Spleen (tissue), 11 donors: Measurements from ENCODE around the gene MAPK6. TPM values are rescaled to one million over a fixed set of nuclear protein-coding genes. Genes with fewer than 3 reads are reported as not detected.
A peak's percentile ranks its signal among the peaks of the same experiment; 100 is the strongest.

Experiments
- DNase-seq: peaks from one replicate; pipeline ENCODE4 v3.0.0-alpha.2; 2020
- H3K27ac ChIP-seq, 8 donors: fragments of 200-600 bp; sonication (generic) in 7 of 8; 1 replicate in 4 of 8; 2 replicates in 4 of 8; pipeline versions ENCODE4 v1.5.0 to v1.8.0; 2016 to 2021; ENCODE audit warnings: inconsistent platforms in 4 of 8, mild to moderate bottlenecking in 4 of 8, moderate library complexity in 1 of 8
- H3K27me3 ChIP-seq, 7 donors: fragments of 200-600 bp; sonication (generic) in 6 of 7; replicated peaks in 1 of 7; 1 replicate in 4 of 7; 2 replicates in 3 of 7; pipeline versions ENCODE4 v1.5.0 to v1.8.0; 2016 to 2021; ENCODE audit warnings: inconsistent platforms in 3 of 7, mild to moderate bottlenecking in 1 of 7
- H3K36me3 ChIP-seq, 6 donors: fragments of 200-600 bp; sonication (generic) in 5 of 6; 1 replicate in 4 of 6; 2 replicates in 2 of 6; pipeline versions ENCODE4 v1.5.0 to v1.8.0; 2016 to 2021; ENCODE audit warnings: inconsistent platforms in 2 of 6
- H3K4me1 ChIP-seq, 6 donors: fragments of 200-600 bp; sonication (generic) in 5 of 6; 1 replicate in 3 of 6; 2 replicates in 3 of 6; pipeline versions ENCODE4 v1.5.0 to v1.8.0; 2016 to 2021; ENCODE audit warnings: inconsistent platforms in 3 of 6
- H3K4me3 ChIP-seq, 8 donors: fragments of 200-600 bp; sonication (generic) in 7 of 8; 1 replicate in 4 of 8; 2 replicates in 4 of 8; pipeline versions ENCODE4 v1.5.0 to v1.8.0; 2016 to 2021; ENCODE audit warnings: inconsistent platforms in 4 of 8, mild to moderate bottlenecking in 4 of 8, moderate library complexity in 2 of 8
- H3K9me3 ChIP-seq, 8 donors: fragments of 200-600 bp; sonication (generic) in 7 of 8; 1 replicate in 4 of 8; 2 replicates in 4 of 8; pipeline versions ENCODE4 v1.5.0 to v1.8.0; 2016 to 2021; ENCODE audit warnings: inconsistent platforms in 4 of 8
- CTCF ChIP-seq, 11 experiments: fragments of 200-600 bp in 7 of 11; fragments of 450-650 bp in 4 of 11; sonication (generic) in 4 of 11; IDR thresholded peaks in 8 of 11; conservative IDR thresholded peaks in 3 of 11; 1 replicate in 7 of 11; 2 replicates in 4 of 11; pipeline versions ENCODE4 v1.4.0 to v1.8.0; 2016 to 2021; ENCODE audit warnings: antibody characterized with exemption in 11 of 11, inconsistent platforms in 4 of 11, mild to moderate bottlenecking in 1 of 11
- POLR2A ChIP-seq, 3 donors: fragments of 450-650 bp; IDR thresholded peaks; one replicate each; pipeline ENCODE4 v1.5.1; 2017; ENCODE audit warnings: antibody characterized with exemption in 3 of 3, mild to moderate bottlenecking in 1 of 3
- POLR2AphosphoS5 ChIP-seq, 3 donors: sonication (generic); formaldehyde crosslinking; IDR thresholded peaks; one replicate each; pipeline ENCODE4 v1.5.1; 2017; ENCODE audit warnings: antibody characterized with exemption in 3 of 3
- WGBS, 5 donors: extraction: QIAGEN DNeasy Blood & Tissue Kit in 3 of 5; methylation state at CpG; one replicate each; pipeline versions ENCODE4 v1.1.5 to v1.1.7; 2013 to 2018; 5-methylcytosine and 5-hydroxymethylcytosine counted together
- intact Hi-C: fragments of 100-400 bp; cut with DNase I; formaldehyde crosslinking; loops from one replicate; pipeline ENCODE4 v1.15.0; 2023; ENCODE audit warnings: low total_unique reads
- polyA plus RNA-seq, 3 donors: library from polyadenylated mRNA; stranded (reverse); fragments of 200-250 nt; gene quantifications; one replicate each; pipeline ENCODE4 v1.2.1, GENCODE V29; 2013
- total RNA-seq, 7 donors: library from RNA; depleted of rRNA in 3 of 7; stranded (reverse); fragments of >200 nt in 3 of 7; fragmentation: NEBNext Ultra II Directional in 4 of 7; extraction: Animal tissue kit (Norgen Biotek cat#: 25700) in 4 of 7; gene quantifications; one replicate each; pipeline versions ENCODE4 v1.1.0 to v1.2.1, GENCODE V29; 2016 to 2021
- donor health status: healthy with polysubstance abuse.
- donor health status: DM: no; HTN: no; CAD: no; lungs with moderate emphysema.
- donor health status: DM: no; HTN: no; CAD: no.
- donor health status: Bipolar disorder and iron deficiency.
- donor health status: healthy.
- donor health status: DM: no; HTN: no; CAD: no.
- donor health status: DM: yes; HTN: yes; CAD: no.

MAPK6 gene
- total and polyA plus RNA-seq, 10 donors: 3.9 to 28.3 (median 20.7) TPM

GRCh38 chr15:52109559-52110451, 90.8 kb downstream of the MAPK6 start:
- no peak overlapping the region for H3K27ac ChIP-seq
- 56 to 70% (median 65%) methylated on average over 5 of the region's 5 CpGs for WGBS, 5 donors
- TF ChIP-seq CTCF (IDR thresholded peaks at IDR 0.05 in 8 of 11, conservative IDR thresholded peaks at IDR 0.05 in 3 of 11) (no peak), POLR2AphosphoS5 (IDR thresholded peaks at IDR 0.05) (no peak), POLR2A (IDR thresholded peaks at IDR 0.05) (no peak)
- H3K9me3 ChIP-seq: no peaks in the 10 kb centered on the region
- peaks cover 0 to 63% (median 27%) of the 10 kb centered on the region in 7 donors for H3K27me3 ChIP-seq
- no peak for DNase-seq
- H3K4me3 ChIP-seq: no peak overlapping the region
- peaks cover 2 to 26% (median 14%) of the 10 kb centered on the region in 6 donors for H3K4me1 ChIP-seq
- no peaks in the 10 kb centered on the region for H3K36me3 ChIP-seq
- intact Hi-C loops: no loop called here

GRCh38 chr15:52111517-52112202, 92.6 kb downstream of the MAPK6 start:
- H3K36me3 ChIP-seq: no peaks in the 10 kb centered on the region
- WGBS, 5 donors: 47 to 83% (median 57%) methylated on average over 10 to 32 of the region's 32 CpGs
- H3K4me3 ChIP-seq: peak overlapping the region; percentile 6 to 69 (median 36)
- H3K27me3 ChIP-seq: peaks cover 0 to 61% (median 27%) of the 10 kb centered on the region in 7 donors
- peaks cover 2 to 26% (median 14%) of the 10 kb centered on the region in 6 donors for H3K4me1 ChIP-seq
- intact Hi-C loops: no loop called here
- H3K9me3 ChIP-seq: no peaks in the 10 kb centered on the region
- no peak for TF ChIP-seq POLR2A (IDR thresholded peaks at IDR 0.05)
- no peak for TF ChIP-seq CTCF (IDR thresholded peaks at IDR 0.05 in 8 of 11, conservative IDR thresholded peaks at IDR 0.05 in 3 of 11)
- no peak for TF ChIP-seq POLR2AphosphoS5 (IDR thresholded peaks at IDR 0.05)
- peak overlapping the region in 2 of 8 donors; percentile 16 to 40 for H3K27ac ChIP-seq
- no peak for DNase-seq

GRCh38 chr15:52112203-52112750, 93.3 kb downstream of the MAPK6 start:
- intact Hi-C loops: no loop called here
- TF ChIP-seq CTCF (IDR thresholded peaks at IDR 0.05 in 8 of 11, conservative IDR thresholded peaks at IDR 0.05 in 3 of 11) (peak in 2 of 11 experiments; percentile 17 to 38), POLR2A (IDR thresholded peaks at IDR 0.05) (no peak), POLR2AphosphoS5 (IDR thresholded peaks at IDR 0.05) (peak in 1 of 3 donors; percentile 13)
- H3K27ac ChIP-seq: peak overlapping the region in 2 of 8 donors; percentile 16 to 40
- H3K27me3 ChIP-seq: peaks cover 0 to 55% (median 27%) of the 10 kb centered on the region in 7 donors
- WGBS, 5 donors: 0 to 3% (median 2%) methylated on average over 14 to 61 of the region's 61 CpGs
- peaks cover 2 to 26% (median 14%) of the 10 kb centered on the region in 6 donors for H3K4me1 ChIP-seq
- H3K9me3 ChIP-seq: no peaks in the 10 kb centered on the region
- DNase-seq: peak; percentile 81
- H3K4me3 ChIP-seq: peak overlapping the region; percentile 6 to 69 (median 36)
- H3K36me3 ChIP-seq: no peaks in the 10 kb centered on the region
